Measurements from ENCODE around the gene EFCAB12.

- TF ChIP-seq, protein P1, sequence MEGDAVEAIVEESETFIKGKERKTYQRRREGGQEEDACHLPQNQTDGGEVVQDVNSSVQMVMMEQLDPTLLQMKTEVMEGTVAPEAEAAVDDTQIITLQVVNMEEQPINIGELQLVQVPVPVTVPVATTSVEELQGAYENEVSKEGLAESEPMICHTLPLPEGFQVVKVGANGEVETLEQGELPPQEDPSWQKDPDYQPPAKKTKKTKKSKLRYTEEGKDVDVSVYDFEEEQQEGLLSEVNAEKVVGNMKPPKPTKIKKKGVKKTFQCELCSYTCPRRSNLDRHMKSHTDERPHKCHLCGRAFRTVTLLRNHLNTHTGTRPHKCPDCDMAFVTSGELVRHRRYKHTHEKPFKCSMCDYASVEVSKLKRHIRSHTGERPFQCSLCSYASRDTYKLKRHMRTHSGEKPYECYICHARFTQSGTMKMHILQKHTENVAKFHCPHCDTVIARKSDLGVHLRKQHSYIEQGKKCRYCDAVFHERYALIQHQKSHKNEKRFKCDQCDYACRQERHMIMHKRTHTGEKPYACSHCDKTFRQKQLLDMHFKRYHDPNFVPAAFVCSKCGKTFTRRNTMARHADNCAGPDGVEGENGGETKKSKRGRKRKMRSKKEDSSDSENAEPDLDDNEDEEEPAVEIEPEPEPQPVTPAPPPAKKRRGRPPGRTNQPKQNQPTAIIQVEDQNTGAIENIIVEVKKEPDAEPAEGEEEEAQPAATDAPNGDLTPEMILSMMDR (IDR thresholded peaks at IDR 0.05; ENCODE audit: insufficient read depth, low read depth, low read length): no peak
- no peak for TF ChIP-seq EZH2 (IDR thresholded peaks at IDR 0.05; ENCODE audit: insufficient read depth, low read length)
These were observed 5.7 kb upstream of the EFCAB12 start for GRCh38 chr3:129434140-129434539.

Data from astrocyte (in vitro differentiated cells and primary cell).